Activated naive CD4-positive, alpha-beta T cell treated with anti-CD3 and anti-CD28 coated beads, Interleukin-2, amount 10 ng/mL, durations not matched to agents 7 days and 5 days (primary cell): Measurements from ENCODE around the gene CATSPERE.

Experiments used
- CTCF ChIA-PET: fragments of 350-600 bp; sonication (Branson Sonifier 250); formaldehyde crosslinking; loops from one replicate; lab custom pipeline; 2021; ENCODE audit warnings: antibody characterized with exemption; lab: Charles Lee
- DNase-seq: peaks from one replicate; pipeline ENCODE4 v3.0.0-alpha.2; 2020
- H3K27ac Mint-ChIP-seq: one replicate; pipeline ENCODE4 v1.8.0; 2021; ENCODE audit warnings: mild to moderate bottlenecking, moderate library complexity, mixed read lengths
- H3K27me3 Mint-ChIP-seq: one replicate; pipeline ENCODE4 v1.8.0; 2021; ENCODE audit warnings: mild to moderate bottlenecking, mixed read lengths
- H3K36me3 Mint-ChIP-seq: one replicate; pipeline ENCODE4 v1.8.0; 2021; ENCODE audit warnings: mixed read lengths
- H3K4me1 Mint-ChIP-seq: one replicate; pipeline ENCODE4 v1.8.0; 2021; ENCODE audit warnings: mixed read lengths
- H3K4me3 Mint-ChIP-seq: one replicate; pipeline ENCODE4 v1.8.0; 2021; ENCODE audit warnings: mild to moderate bottlenecking, moderate library complexity, mixed read lengths
- H3K9me3 Mint-ChIP-seq: one replicate; pipeline ENCODE4 v1.8.0; 2021; ENCODE audit warnings: mixed read lengths

The CATSPERE gene

GRCh38 chr1:244461245-244462071 is at the start of gene CATSPERE:
TSS of gene CATSPERE (plus strand) at chr1:244461273. CDS start at chr1:244461430, 157 bp downstream.
- peak; percentile 84 for DNase-seq
- Mint-ChIP-seq H3K4me1 (peaks cover 25% of the 10 kb centered on the region), H3K4me3 (peak within 1 kb of the TSS; percentile 72), H3K36me3 (peaks cover 12% of the 10 kb centered on the region), H3K27ac (peak within 1 kb of the TSS; percentile 87), H3K27me3 (no peaks in the 10 kb centered on the region), H3K9me3 (peaks cover 11% of the 10 kb centered on the region)
- CTCF ChIA-PET = interaction anchor here (1.6 kb wide), 1 partner anchor 340 kb away, joined by 3 read pairs; no protein-coding TSS in a partner anchor

GRCh38 chr1:244412176-244412575 is 48.9 kb upstream of the CATSPERE start:
- Mint-ChIP-seq H3K9me3 (no peaks in the 10 kb centered on the region), H3K27ac (no peak overlapping the region), H3K36me3 (peaks cover 78% of the 10 kb centered on the region), H3K27me3 (no peaks in the 10 kb centered on the region), H3K4me3 (no peak overlapping the region), H3K4me1 (no peaks in the 10 kb centered on the region)
- DNase-seq = no peak
- CTCF ChIA-PET = no interaction called here

- Mint-ChIP-seq H3K9me3 (no peaks in the 10 kb centered on the region), H3K4me1 (no peaks in the 10 kb centered on the region), H3K36me3 (peaks cover 84% of the 10 kb centered on the region), H3K4me3 (no peak overlapping the region), H3K27ac (no peak overlapping the region), H3K27me3 (no peaks in the 10 kb centered on the region)
- DNase-seq = no peak
- CTCF ChIA-PET = interaction anchor here (0.9 to 1.0 kb wide), 2 partner anchors 12 to 73 kb away, joined by 3 to 4 read pairs; no protein-coding TSS in a partner anchor
Observed at GRCh38 chr1:244413736-244414135, 47.3 kb upstream of the CATSPERE start.

- Mint-ChIP-seq H3K27ac (no peak overlapping the region), H3K4me1 (no peaks in the 10 kb centered on the region), H3K4me3 (no peak overlapping the region), H3K36me3 (peaks cover 83% of the 10 kb centered on the region), H3K27me3 (no peaks in the 10 kb centered on the region), H3K9me3 (no peaks in the 10 kb centered on the region)
- DNase-seq = no peak
- CTCF ChIA-PET = interaction anchor here (0.8 to 2.0 kb wide), 6 partner anchors 11 to 126 kb away, joined by 3 to 7 read pairs (median 4); no protein-coding TSS in a partner anchor
Observed at GRCh38 chr1:244414543-244414942, 46.5 kb upstream of the CATSPERE start.

GRCh38 chr1:244419024-244419423 is 42.0 kb upstream of the CATSPERE start:
- Mint-ChIP-seq H3K27me3 (no peaks in the 10 kb centered on the region), H3K4me3 (no peak overlapping the region), H3K27ac (no peak overlapping the region), H3K9me3 (no peaks in the 10 kb centered on the region), H3K36me3 (peaks cover 59% of the 10 kb centered on the region), H3K4me1 (no peaks in the 10 kb centered on the region)
- CTCF ChIA-PET = interaction anchor here (0.9 to 1.3 kb wide), 2 partner anchors 12 to 31 kb away, joined by 3 read pairs; no protein-coding TSS in a partner anchor
- no peak for DNase-seq

GRCh38 chr1:244422174-244422573 is 38.9 kb upstream of the CATSPERE start:
- peaks cover 41% of the 10 kb centered on the region for H3K36me3 Mint-ChIP-seq
- CTCF ChIA-PET = no interaction called here

GRCh38 chr1:244424649-244425334 is 36.3 kb upstream of the CATSPERE start:
- H3K27ac Mint-ChIP-seq = no peak overlapping the region
- CTCF ChIA-PET = interaction anchor here (1.2 kb wide), 1 partner anchor 11 kb away, joined by 3 read pairs; no protein-coding TSS in a partner anchor
- no peak overlapping the region for H3K4me3 Mint-ChIP-seq
- H3K9me3 Mint-ChIP-seq = no peaks in the 10 kb centered on the region
- H3K27me3 Mint-ChIP-seq = no peaks in the 10 kb centered on the region
- peaks cover 4% of the 10 kb centered on the region for H3K4me1 Mint-ChIP-seq
- no peak for DNase-seq
- H3K36me3 Mint-ChIP-seq = peaks cover 25% of the 10 kb centered on the region

More at GRCh38 chr1:244422174-244422573, 38.9 kb upstream of the CATSPERE start:
- Mint-ChIP-seq H3K4me3 (no peak overlapping the region), H3K4me1 (no peaks in the 10 kb centered on the region), H3K9me3 (no peaks in the 10 kb centered on the region), H3K27me3 (no peaks in the 10 kb centered on the region), H3K27ac (no peak overlapping the region)
- DNase-seq = no peak

GRCh38 chr1:244427647-244428046 is 33.4 kb upstream of the CATSPERE start:
- no peak for DNase-seq
- Mint-ChIP-seq H3K27me3 (no peaks in the 10 kb centered on the region), H3K27ac (no peak overlapping the region), H3K36me3 (peaks cover 29% of the 10 kb centered on the region), H3K9me3 (no peaks in the 10 kb centered on the region), H3K4me3 (no peak overlapping the region), H3K4me1 (peaks cover 4% of the 10 kb centered on the region)
- CTCF ChIA-PET = no interaction called here

- H3K27me3 Mint-ChIP-seq = no peaks in the 10 kb centered on the region
- H3K4me3 Mint-ChIP-seq = no peak overlapping the region
- H3K4me1 Mint-ChIP-seq = peaks cover 4% of the 10 kb centered on the region
- DNase-seq = no peak
- H3K36me3 Mint-ChIP-seq = peaks cover 24% of the 10 kb centered on the region
- no peaks in the 10 kb centered on the region for H3K9me3 Mint-ChIP-seq
- CTCF ChIA-PET = no interaction called here
- no peak overlapping the region for H3K27ac Mint-ChIP-seq
Observed at GRCh38 chr1:244429818-244430217, 31.3 kb upstream of the CATSPERE start.

GRCh38 chr1:244431166-244431565 is 29.9 kb upstream of the CATSPERE start:
- CTCF ChIA-PET = interaction anchor here (0.7 kb wide), 1 partner anchor 12 kb away, joined by 3 read pairs; no protein-coding TSS in a partner anchor
- Mint-ChIP-seq H3K9me3 (no peaks in the 10 kb centered on the region), H3K27me3 (no peaks in the 10 kb centered on the region), H3K27ac (no peak overlapping the region), H3K4me1 (peaks cover 7% of the 10 kb centered on the region), H3K36me3 (peaks cover 27% of the 10 kb centered on the region), H3K4me3 (no peak overlapping the region)
- no peak for DNase-seq

GRCh38 chr1:244435562-244436205 is 25.4 kb upstream of the CATSPERE start:
- no peak for DNase-seq

GRCh38 chr1:244436336-244437085 is 24.6 kb upstream of the CATSPERE start:
- peaks cover 6% of the 10 kb centered on the region for H3K4me1 Mint-ChIP-seq
- no peak overlapping the region for H3K27ac Mint-ChIP-seq
- no peak overlapping the region for H3K4me3 Mint-ChIP-seq

More at GRCh38 chr1:244435562-244436205, 25.4 kb upstream of the CATSPERE start:
- Mint-ChIP-seq H3K27ac (no peak overlapping the region), H3K27me3 (no peaks in the 10 kb centered on the region), H3K4me1 (peaks cover 6% of the 10 kb centered on the region), H3K36me3 (peaks cover 26% of the 10 kb centered on the region), H3K9me3 (no peaks in the 10 kb centered on the region), H3K4me3 (no peak overlapping the region)
- CTCF ChIA-PET = no interaction called here

GRCh38 chr1:244437086-244437468 is 24.0 kb upstream of the CATSPERE start:
- DNase-seq = no peak
- H3K9me3 Mint-ChIP-seq = no peaks in the 10 kb centered on the region
- H3K4me3 Mint-ChIP-seq = no peak overlapping the region
- H3K27ac Mint-ChIP-seq = no peak overlapping the region
- CTCF ChIA-PET = no interaction called here
- H3K4me1 Mint-ChIP-seq = peaks cover 6% of the 10 kb centered on the region
- no peaks in the 10 kb centered on the region for H3K27me3 Mint-ChIP-seq
- peaks cover 24% of the 10 kb centered on the region for H3K36me3 Mint-ChIP-seq

More at GRCh38 chr1:244436336-244437085, 24.6 kb upstream of the CATSPERE start:
- DNase-seq = no peak
- Mint-ChIP-seq H3K36me3 (peaks cover 26% of the 10 kb centered on the region), H3K27me3 (no peaks in the 10 kb centered on the region), H3K9me3 (no peaks in the 10 kb centered on the region)
- CTCF ChIA-PET = no interaction called here
